HepG2 (cell line): ENCODE results near the gene CHMP1A. TPM values are rescaled to one million over a fixed set of nuclear protein-coding genes. Genes with fewer than 3 reads are reported as not detected.

Experiments
- CBFB ChIP-seq: sonication (generic); formaldehyde crosslinking; IDR thresholded peaks from 2 replicates; pipeline ENCODE4 v1.4.0; 2020; ENCODE audit warnings: missing genetic modification reagents
- CBX5 ChIP-seq: sonication (generic); formaldehyde crosslinking; IDR thresholded peaks from 2 replicates; pipeline ENCODE4 v1.4.0; 2020; ENCODE audit warnings: missing genetic modification reagents, borderline replicate concordance
- ELF3 ChIP-seq: IDR thresholded peaks from 2 replicates; pipeline ENCODE4 v1.6.1; 2016; ENCODE audit warnings: missing genetic modification reagents, missing compliant biosample characterization
- MIXL1 ChIP-seq: IDR thresholded peaks from 2 replicates; pipeline ENCODE4 v1.6.1; 2016
- RAD21 ChIP-seq: fragments of 450-650 bp; formaldehyde crosslinking; IDR thresholded peaks from 2 replicates; pipeline ENCODE4 v1.5.0; 2020; ENCODE audit warnings: mild to moderate bottlenecking
- SETDB1 ChIP-seq: sonication (generic); formaldehyde crosslinking; IDR thresholded peaks from 2 replicates; pipeline ENCODE4 v1.5.1; 2020; ENCODE audit warnings: missing genetic modification reagents, mild to moderate bottlenecking, borderline replicate concordance
- SRSF9 ChIP-seq: fragments of 200-400 bp; formaldehyde crosslinking; IDR thresholded peaks from 2 replicates; pipeline ENCODE4 v1.6.1; 2018; ENCODE audit warnings: borderline replicate concordance, mild to moderate bottlenecking, low read depth, low read length; ENCODE audit not compliant: insufficient read depth, poor library complexity, severe bottlenecking
- TBX2 ChIP-seq: sonication (generic); formaldehyde crosslinking; IDR thresholded peaks from 2 replicates; pipeline ENCODE4 v1.5.0; 2020; ENCODE audit warnings: missing genetic modification reagents, mild to moderate bottlenecking, borderline replicate concordance
- XRCC5 ChIP-seq: fragments of 200-400 bp; formaldehyde crosslinking; optimal IDR thresholded peaks from 2 replicates; pipeline ENCODE3; 2017; ENCODE audit warnings: mild to moderate bottlenecking, low read length
- ZBTB40 ChIP-seq, 2 experiments: fragments of 450-650 bp in 1 of 2; sonication (generic) in 1 of 2; formaldehyde crosslinking in 1 of 2; IDR thresholded peaks; 2 replicates each; pipeline versions ENCODE4 v1.6.1 to v1.8.0; 2016 to 2022; ENCODE audit warnings: antibody characterized with exemption in 1 of 2, mild to moderate bottlenecking in 1 of 2, missing genetic modification reagents in 1 of 2
- ZNF160 ChIP-seq: sonication (generic); formaldehyde crosslinking; IDR thresholded peaks from 2 replicates; pipeline ENCODE4 v1.8.0; 2022; ENCODE audit warnings: mild to moderate bottlenecking, inconsistent platforms, missing genetic modification reagents
- ZNF432 ChIP-seq: sonication (generic); formaldehyde crosslinking; IDR thresholded peaks from 2 replicates; pipeline ENCODE4 v1.5.0; 2020; ENCODE audit warnings: missing genetic modification reagents, mild to moderate bottlenecking, borderline replicate concordance
- ZNF572 ChIP-seq: sonication (generic); formaldehyde crosslinking; IDR thresholded peaks from 2 replicates; pipeline ENCODE4 v1.5.1; 2020; ENCODE audit warnings: mild to moderate bottlenecking, missing genetic modification reagents
- ZNF609 ChIP-seq: sonication (generic); formaldehyde crosslinking; IDR thresholded peaks from 2 replicates; pipeline ENCODE4 v1.4.0; 2020; ENCODE audit warnings: mild to moderate bottlenecking, missing genetic modification reagents, borderline replicate concordance
- ZNF768 ChIP-seq: sonication (generic); formaldehyde crosslinking; IDR thresholded peaks from 2 replicates; pipeline ENCODE4 v1.4.0; 2020; ENCODE audit warnings: missing genetic modification reagents
- ZNF792 ChIP-seq: IDR thresholded peaks from 2 replicates; pipeline ENCODE4 v1.6.1; 2016
- ZSCAN21 ChIP-seq: sonication (generic); formaldehyde crosslinking; IDR thresholded peaks from 2 replicates; pipeline ENCODE4 v1.8.0; 2022; ENCODE audit warnings: mild to moderate bottlenecking, missing genetic modification reagents, moderate library complexity, borderline replicate concordance
- polyA plus RNA-seq, 8 experiments: library from polyadenylated mRNA; depleted of rRNA in 3 of 8; stranded (reverse) in 7 of 8; unstranded in 1 of 8; fragments of >200 nt; fragmentation: Illumina TruSeq in 4 of 8; extraction: Trizol in 4 of 8; gene quantifications; 2 replicates each; pipeline versions ENCODE4 v1.2.1 to v1.2.3, GENCODE V29; 2011 to 2016; ENCODE audit warnings: low read depth in 4 of 8, missing spikeins in 1 of 8, mixed read lengths in 1 of 8; ENCODE audit not compliant: insufficient read depth in 1 of 8
- total RNA-seq, 5 experiments: library from RNA; depleted of rRNA; stranded (reverse); fragments of >200 nt; fragmentation: Illumina TruSeq; extraction: Trizol; gene quantifications; 2 replicates each; pipeline ENCODE4 v1.2.3, GENCODE V29; 2016; ENCODE audit warnings: low read depth in 1 of 5

CHMP1A gene
- total and polyA plus RNA-seq, 2 of the 13 experiments (the other 11 are each of a cell fraction or from before 2014, with no cell fraction given): 69.4 to 73.3 TPM

GRCh38 chr16:89599451-89599858 lies 58.1 kb downstream of the CHMP1A start (continued):
- TF ChIP-seq ZBTB40 (IDR thresholded peaks at IDR 0.05) (no peak), ZBTB40 (CRISPR knock-in tag; IDR thresholded peaks at IDR 0.05) (no peak), ZNF768 (peak; percentile 67; the same call in 1 of the 2 replicates), CBFB (CRISPR knock-in tag) (0 out of 2 replicates have a peak, but pooled peaks have one; percentile 19), ZSCAN21 (CRISPR knock-in tag) (peak; percentile 48; the same call in 1 of the 2 replicates), ZNF572 (CRISPR knock-in tag) (0 out of 2 replicates have a peak, but pooled peaks have one; percentile 19), SRSF9 (no peak), TBX2 (CRISPR knock-in tag) (0 out of 2 replicates have a peak, but pooled peaks have one; percentile 19), XRCC5 (peak; percentile 72), ZNF609 (CRISPR knock-in tag) (0 out of 2 replicates have a peak, but pooled peaks have one; percentile 39), SETDB1 (CRISPR knock-in tag) (no peak), ZNF792 (peak; percentile 39; the same call in 1 of the 2 replicates), RAD21 (CRISPR knock-in tag) (peak; percentile 84), MIXL1 (CRISPR knock-in tag) (0 out of 2 replicates have a peak, but pooled peaks have one; percentile 20), ZNF432 (CRISPR knock-in tag) (no peak), CBX5 (CRISPR knock-in tag) (no peak), ZNF160 (CRISPR knock-in tag) (no peak), ELF3 (CRISPR knock-in tag) (peak; percentile 55)
